Measurements from ENCODE around the gene HDAC1. TPM values are rescaled to one million over a fixed set of nuclear protein-coding genes. Genes with fewer than 3 reads are reported as not detected.

HDAC1 gene
- total and polyA plus RNA-seq, 2 of the 13 experiments (the other 11 are each of a cell fraction or from before 2014, with no cell fraction given) = 93.5 to 189 TPM

DNA sequence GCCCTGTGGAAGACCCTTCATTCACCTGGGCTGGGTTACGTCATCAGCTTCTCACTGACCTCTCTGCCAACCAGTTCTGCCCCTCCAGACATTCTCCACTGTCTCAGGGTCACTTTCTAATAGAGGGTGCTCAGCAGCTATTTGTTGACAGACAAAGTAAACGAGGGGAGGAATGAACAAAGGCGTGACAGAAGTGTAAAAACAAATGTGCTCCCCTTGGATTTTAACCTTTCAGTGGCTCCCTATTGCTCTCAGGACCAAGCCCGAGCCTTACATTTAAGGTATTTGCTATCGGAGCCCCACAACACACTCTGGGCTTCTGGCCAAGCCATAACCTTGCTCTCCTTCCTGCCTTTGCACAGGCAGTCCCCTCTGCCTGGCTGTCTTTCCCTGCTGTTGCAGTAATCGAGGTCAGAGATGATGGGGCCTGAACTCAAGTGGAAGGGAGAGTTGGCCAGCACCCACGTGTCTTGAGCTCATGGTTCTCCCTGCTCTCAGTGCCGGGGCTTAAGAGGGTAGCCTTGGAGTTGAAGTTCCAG, 53.5 kb downstream of the HDAC1 start (continued):
- peak; percentile 47; the same call in 1 of the 2 replicates for TF ChIP-seq SMYD3 (CRISPR knock-in tag; IDR thresholded peaks at IDR 0.05)
- TF ChIP-seq MAFG (CRISPR knock-in tag; IDR thresholded peaks at IDR 0.05) = no peak
- TF ChIP-seq CEBPG (CRISPR knock-in tag; IDR thresholded peaks at IDR 0.05) = peak; percentile 52
- TF ChIP-seq, protein P1, sequence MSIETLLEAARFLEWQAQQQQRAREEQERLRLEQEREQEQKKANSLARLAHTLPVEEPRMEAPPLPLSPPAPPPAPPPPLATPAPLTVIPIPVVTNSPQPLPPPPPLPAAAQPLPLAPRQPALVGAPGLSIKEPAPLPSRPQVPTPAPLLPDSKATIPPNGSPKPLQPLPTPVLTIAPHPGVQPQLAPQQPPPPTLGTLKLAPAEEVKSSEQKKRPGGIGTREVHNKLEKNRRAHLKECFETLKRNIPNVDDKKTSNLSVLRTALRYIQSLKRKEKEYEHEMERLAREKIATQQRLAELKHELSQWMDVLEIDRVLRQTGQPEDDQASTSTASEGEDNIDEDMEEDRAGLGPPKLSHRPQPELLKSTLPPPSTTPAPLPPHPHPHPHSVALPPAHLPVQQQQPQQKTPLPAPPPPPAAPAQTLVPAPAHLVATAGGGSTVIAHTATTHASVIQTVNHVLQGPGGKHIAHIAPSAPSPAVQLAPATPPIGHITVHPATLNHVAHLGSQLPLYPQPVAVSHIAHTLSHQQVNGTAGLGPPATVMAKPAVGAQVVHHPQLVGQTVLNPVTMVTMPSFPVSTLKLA (IDR thresholded peaks at IDR 0.05) = no peak
- TF ChIP-seq, protein P2, sequence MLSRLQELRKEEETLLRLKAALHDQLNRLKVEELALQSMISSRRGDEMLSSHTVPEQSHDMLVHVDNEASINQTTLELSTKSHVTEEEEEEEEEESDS (CRISPR knock-in tag; IDR thresholded peaks at IDR 0.05; ENCODE audit: borderline replicate concordance) = no peak
- TF ChIP-seq CBX2 (IDR thresholded peaks at IDR 0.05; ENCODE audit: low read depth, low read length) = no peak
- no peak for TF ChIP-seq CBX2 (CRISPR knock-in tag; IDR thresholded peaks at IDR 0.05; ENCODE audit: low read depth)
- no peak for TF ChIP-seq ZKSCAN5 (CRISPR knock-in tag; IDR thresholded peaks at IDR 0.05)
- TF ChIP-seq, protein P3, sequence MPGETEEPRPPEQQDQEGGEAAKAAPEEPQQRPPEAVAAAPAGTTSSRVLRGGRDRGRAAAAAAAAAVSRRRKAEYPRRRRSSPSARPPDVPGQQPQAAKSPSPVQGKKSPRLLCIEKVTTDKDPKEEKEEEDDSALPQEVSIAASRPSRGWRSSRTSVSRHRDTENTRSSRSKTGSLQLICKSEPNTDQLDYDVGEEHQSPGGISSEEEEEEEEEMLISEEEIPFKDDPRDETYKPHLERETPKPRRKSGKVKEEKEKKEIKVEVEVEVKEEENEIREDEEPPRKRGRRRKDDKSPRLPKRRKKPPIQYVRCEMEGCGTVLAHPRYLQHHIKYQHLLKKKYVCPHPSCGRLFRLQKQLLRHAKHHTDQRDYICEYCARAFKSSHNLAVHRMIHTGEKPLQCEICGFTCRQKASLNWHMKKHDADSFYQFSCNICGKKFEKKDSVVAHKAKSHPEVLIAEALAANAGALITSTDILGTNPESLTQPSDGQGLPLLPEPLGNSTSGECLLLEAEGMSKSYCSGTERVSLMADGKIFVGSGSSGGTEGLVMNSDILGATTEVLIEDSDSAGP (CRISPR knock-in tag; IDR thresholded peaks at IDR 0.05; ENCODE audit: borderline replicate concordance) = peak; percentile 47
- no peak for TF ChIP-seq ARID2 (CRISPR knock-in tag; IDR thresholded peaks at IDR 0.05; ENCODE audit: borderline replicate concordance)
- TF ChIP-seq, protein P4, sequence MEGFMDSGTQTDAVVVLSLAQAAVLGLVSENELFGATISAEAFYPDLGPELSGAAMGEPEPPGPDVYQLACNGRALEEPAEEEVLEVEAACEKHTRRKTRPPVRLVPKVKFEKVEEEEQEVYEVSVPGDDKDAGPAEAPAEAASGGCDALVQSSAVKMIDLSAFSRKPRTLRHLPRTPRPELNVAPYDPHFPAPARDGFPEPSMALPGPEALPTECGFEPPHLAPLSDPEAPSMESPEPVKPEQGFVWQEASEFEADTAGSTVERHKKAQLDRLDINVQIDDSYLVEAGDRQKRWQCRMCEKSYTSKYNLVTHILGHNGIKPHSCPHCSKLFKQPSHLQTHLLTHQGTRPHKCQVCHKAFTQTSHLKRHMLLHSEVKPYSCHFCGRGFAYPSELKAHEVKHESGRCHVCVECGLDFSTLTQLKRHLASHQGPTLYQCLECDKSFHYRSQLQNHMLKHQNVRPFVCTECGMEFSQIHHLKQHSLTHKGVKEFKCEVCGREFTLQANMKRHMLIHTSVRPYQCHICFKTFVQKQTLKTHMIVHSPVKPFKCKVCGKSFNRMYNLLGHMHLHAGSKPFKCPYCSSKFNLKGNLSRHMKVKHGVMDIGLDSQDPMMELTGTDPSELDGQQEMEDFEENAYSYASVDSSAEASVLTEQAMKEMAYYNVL (CRISPR knock-in tag; IDR thresholded peaks at IDR 0.05; ENCODE audit: borderline replicate concordance) = peak; percentile 98
- no peak for TF ChIP-seq TMF1 (CRISPR knock-in tag; IDR thresholded peaks at IDR 0.05; ENCODE audit: low read depth)
- TF ChIP-seq ZSCAN30 (CRISPR knock-in tag; IDR thresholded peaks at IDR 0.05) = no peak
- TF ChIP-seq, protein P5, sequence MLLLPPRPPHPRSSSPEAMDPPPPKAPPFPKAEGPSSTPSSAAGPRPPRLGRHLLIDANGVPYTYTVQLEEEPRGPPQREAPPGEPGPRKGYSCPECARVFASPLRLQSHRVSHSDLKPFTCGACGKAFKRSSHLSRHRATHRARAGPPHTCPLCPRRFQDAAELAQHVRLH (CRISPR knock-in tag; IDR thresholded peaks at IDR 0.05; ENCODE audit: borderline replicate concordance, low read depth) = no peak
- TF ChIP-seq PRPF4 (IDR thresholded peaks at IDR 0.05; ENCODE audit: low read depth, low read length, poor library complexity, severe bottlenecking) = no peak
- TF ChIP-seq MAZ (IDR thresholded peaks at IDR 0.05; ENCODE audit: borderline replicate concordance, low read depth, low read length) = no peak
- peak; percentile 22; the same call in 1 of the 2 replicates for TF ChIP-seq MAZ (CRISPR knock-in tag; IDR thresholded peaks at IDR 0.05; ENCODE audit: low read depth)
- TF ChIP-seq ZFX (CRISPR knock-in tag; IDR thresholded peaks at IDR 0.05; ENCODE audit: low read depth) = peak; percentile 55
- TF ChIP-seq ADNP (CRISPR knock-in tag; IDR thresholded peaks at IDR 0.05) = no peak
- TF ChIP-seq, protein P6, sequence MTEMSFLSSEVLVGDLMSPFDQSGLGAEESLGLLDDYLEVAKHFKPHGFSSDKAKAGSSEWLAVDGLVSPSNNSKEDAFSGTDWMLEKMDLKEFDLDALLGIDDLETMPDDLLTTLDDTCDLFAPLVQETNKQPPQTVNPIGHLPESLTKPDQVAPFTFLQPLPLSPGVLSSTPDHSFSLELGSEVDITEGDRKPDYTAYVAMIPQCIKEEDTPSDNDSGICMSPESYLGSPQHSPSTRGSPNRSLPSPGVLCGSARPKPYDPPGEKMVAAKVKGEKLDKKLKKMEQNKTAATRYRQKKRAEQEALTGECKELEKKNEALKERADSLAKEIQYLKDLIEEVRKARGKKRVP (CRISPR knock-in tag; IDR thresholded peaks at IDR 0.05) = no peak
- no peak for TF ChIP-seq ZNF10 (CRISPR knock-in tag; IDR thresholded peaks at IDR 0.05; ENCODE audit: borderline replicate concordance, low read depth)
- TF ChIP-seq XRCC5 (optimal IDR thresholded peaks at IDR 0.05; ENCODE audit: low read length) = no peak
- 0 out of 2 replicates have a peak, but pooled peaks have one; percentile 11 for TF ChIP-seq NFKB2 (CRISPR knock-in tag; IDR thresholded peaks at IDR 0.05; ENCODE audit: borderline replicate concordance)
- no peak for TF ChIP-seq NR1H2 (CRISPR knock-in tag; IDR thresholded peaks at IDR 0.05; ENCODE audit: borderline replicate concordance, low read depth)
- TF ChIP-seq ZNF780A (CRISPR knock-in tag; IDR thresholded peaks at IDR 0.05) = no peak

Data from HepG2 (cell line).